ENCODE data around the gene TRIM61.

TRIM61 gene

GRCh38 chr4:164926301-164926700 is 51.2 kb downstream of the TRIM61 start:
- no peak overlapping the region for H3K4me3 ChIP-seq (replicated peaks in 1 of 2; ENCODE audit: low read depth in 2 of 2, low read length in 2 of 2)
- no peak for DNase-seq (ENCODE audit: low read depth in 2 of 2)
- TF ChIP-seq CTCF (IDR thresholded peaks at IDR 0.05; ENCODE audit: low read depth, low read length): no peak

GRCh38 chr4:164924670-164925238 is 52.7 kb downstream of the TRIM61 start:
- no peak for TF ChIP-seq CTCF (IDR thresholded peaks at IDR 0.05; ENCODE audit: low read depth, low read length)
- no peak for DNase-seq (ENCODE audit: low read depth in 2 of 2)
- no peak overlapping the region for H3K4me3 ChIP-seq (replicated peaks in 1 of 2; ENCODE audit: low read depth in 2 of 2, low read length in 2 of 2)

- TF ChIP-seq CTCF (IDR thresholded peaks at IDR 0.05; ENCODE audit: low read depth, low read length): no peak
- no peak overlapping the region for H3K4me3 ChIP-seq (replicated peaks in 1 of 2; ENCODE audit: low read depth in 2 of 2, low read length in 2 of 2)
- DNase-seq (ENCODE audit: low read depth in 2 of 2): no peak
These were observed 58.5 kb downstream of the TRIM61 start for GRCh38 chr4:164918956-164919355.
